NCI-H2029 treated with DMSO at 0.1 percent for 48 hours (cell line): ENCODE results near the gene CD19.
"Not testable (repeated sequence)": the region's sequence is repeated elsewhere in the genome, so short reads cannot be mapped to it uniquely, and the experiment has no call there.

Experiments used
- DNase-seq: peaks from one replicate; lab custom pipeline; 2025; lab: John Stamatoyannopoulos, UW

The CD19 gene

DNA sequence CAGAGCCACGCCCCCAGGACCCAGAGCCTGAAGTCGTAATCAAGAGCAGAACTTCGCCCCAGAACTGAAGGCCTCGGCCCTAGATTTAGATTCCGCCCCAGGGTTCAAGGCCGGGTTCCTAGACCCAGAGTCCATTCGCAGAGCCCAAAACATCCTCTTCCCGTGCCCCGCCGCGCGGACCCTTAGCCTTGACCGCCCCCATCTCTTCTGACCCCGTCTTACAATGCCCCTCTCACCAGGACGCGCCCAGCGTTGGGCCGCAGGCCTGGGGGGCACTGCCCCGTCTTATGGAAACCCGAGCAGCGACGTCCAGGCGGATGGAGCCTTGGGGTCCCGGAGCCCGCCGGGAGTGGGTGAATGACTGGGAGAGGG lies 5.0 kb downstream of the CD19 start:
- no peak for DNase-seq

DNA sequence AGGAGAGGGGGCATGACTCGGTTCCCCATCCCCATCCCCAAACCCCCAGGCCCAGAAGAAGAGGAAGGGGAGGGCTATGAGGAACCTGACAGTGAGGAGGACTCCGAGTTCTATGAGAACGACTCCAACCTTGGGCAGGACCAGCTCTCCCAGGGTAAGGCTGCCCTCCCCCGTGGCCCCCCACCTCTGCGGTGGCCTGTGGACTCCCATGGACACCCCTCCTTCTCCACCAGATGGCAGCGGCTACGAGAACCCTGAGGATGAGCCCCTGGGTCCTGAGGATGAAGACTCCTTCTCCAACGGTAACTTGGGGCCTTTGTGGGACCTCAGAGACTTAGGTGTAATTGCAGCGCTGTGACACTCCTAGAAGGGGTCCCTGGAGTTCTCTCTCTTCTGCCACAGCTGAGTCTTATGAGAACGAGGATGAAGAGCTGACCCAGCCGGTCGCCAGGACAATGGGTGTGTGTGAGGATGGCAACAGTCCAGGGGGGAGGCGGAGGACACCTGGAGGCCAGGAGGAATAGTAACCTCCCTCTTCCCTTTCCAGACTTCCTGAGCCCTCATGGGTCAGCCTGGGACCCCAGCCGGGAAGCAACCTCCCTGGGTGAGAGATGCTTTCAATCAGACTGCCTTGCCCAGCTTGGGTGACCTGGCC lies 5.6 kb downstream of the CD19 start:
- DNase-seq = no peak

DNA sequence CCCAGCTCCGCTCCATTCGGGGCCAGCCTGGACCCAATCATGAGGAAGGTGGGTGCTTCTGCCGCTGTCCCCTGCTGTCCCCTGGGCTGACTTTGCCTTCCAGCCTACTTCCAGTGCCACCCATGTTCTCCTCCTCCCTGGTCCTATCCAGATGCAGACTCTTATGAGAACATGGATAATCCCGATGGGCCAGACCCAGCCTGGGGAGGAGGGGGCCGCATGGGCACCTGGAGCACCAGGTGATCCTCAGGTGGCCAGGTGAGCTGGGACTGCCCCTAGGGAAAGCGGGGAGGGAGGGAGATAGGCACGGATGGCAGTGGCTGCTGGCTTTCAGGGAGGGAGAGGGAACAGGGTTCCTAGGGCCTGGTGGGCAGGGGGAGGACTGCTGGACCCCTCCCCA lies 7.0 kb downstream of the CD19 start:
- DNase-seq = no peak

DNA sequence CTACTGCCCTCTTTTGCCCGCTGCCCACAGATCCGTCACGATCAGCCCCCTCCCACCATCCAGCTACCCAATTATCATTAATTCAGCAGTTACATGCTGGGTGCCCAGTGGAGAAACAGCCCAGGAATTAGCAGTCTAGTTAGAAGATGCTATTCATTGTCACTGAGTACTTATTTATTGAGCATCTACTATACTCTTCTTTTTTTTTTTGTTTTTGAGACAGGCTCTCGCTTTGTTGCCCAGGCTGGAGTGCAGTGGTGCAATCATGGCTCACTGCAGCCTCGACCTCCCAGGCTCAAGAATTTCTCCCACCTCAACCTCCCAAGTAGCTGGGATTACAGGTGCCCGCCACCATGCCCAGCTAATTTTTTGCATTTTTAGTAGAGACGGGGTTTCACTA lies 8.1 kb downstream of the CD19 start:
- DNase-seq = not testable (repeated sequence)

DNA sequence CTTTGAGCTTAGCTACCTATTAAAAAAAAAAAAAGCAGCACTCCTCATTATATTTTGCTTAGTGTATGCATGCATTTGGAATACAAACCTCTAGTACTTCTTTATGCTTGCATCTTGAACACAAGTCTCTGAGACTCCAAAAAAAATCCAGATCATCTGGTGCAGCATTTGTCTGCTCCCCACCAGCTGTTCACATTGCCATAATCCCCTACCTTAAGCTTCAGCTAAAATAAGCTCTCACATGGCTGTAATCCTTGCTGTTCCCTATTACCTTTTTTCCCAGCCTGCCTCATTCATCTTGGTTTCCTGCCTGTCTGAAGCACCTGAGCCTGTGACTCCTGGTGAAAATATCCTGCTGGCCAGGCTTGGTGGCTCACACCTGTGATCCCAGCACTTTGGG lies 11.5 kb downstream of the CD19 start:
- DNase-seq = no peak

DNA sequence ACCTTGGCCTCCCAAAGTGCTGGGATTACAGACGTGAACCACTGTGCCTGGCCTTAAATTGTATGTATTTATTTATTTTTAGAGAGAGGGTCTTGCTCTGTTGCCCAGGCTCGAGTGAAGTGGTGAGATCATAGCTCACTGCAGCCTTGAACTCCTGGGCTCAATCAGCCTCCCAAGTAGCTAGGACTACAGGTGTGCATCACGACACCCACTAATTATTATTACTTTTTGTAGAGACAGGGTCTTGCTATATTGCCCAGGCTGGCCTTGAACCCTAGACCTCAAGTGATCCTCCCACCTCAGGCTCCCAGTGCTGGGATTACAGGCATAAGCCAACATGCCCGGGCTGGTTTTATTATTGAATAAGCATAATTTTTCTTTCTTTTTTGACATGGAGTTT lies 14.9 kb downstream of the CD19 start:
- DNase-seq = no peak

DNA sequence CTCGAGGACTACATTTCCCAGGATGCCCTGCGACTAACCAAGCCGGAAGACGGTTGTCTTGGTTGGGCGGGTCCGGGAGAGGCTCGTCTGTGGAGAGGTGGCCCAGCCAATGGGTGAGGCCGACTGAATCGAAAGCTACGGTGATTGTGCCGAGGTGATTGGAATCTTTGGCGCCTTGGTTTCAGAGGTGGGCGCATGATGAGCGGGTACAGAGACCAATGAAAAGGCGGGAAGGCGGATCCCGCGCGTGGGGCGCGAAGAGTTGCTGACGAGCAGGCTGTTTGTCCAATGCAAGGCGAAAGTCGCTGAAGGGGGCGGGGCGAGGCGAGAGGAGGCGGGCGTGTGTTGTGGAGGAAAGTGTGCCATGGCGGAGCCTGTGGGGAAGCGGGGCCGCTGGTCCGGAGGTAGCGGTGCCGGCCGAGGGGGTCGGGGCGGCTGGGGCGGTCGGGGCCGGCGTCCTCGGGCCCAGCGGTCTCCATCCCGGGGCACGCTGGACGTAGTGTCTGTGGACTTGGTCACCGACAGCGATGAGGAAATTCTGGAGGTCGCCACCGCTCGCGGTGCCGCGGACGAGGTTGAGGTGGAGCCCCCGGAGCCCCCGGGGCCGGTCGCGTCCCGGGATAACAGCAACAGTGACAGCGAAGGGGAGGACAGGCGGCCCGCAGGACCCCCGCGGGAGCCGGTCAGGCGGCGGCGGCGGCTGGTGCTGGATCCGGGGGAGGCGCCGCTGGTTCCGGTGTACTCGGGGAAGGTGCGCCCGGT lies 19.1 kb downstream of the CD19 start, which contains the start of gene NFATC2IP:
Gene NFATC2IP, plus strand, starts transcription at position 290 of the 762 bp plus-strand sequence. Its CDS starts 75 bp downstream, at position 365.
- DNase-seq = peak; percentile 98

DNA sequence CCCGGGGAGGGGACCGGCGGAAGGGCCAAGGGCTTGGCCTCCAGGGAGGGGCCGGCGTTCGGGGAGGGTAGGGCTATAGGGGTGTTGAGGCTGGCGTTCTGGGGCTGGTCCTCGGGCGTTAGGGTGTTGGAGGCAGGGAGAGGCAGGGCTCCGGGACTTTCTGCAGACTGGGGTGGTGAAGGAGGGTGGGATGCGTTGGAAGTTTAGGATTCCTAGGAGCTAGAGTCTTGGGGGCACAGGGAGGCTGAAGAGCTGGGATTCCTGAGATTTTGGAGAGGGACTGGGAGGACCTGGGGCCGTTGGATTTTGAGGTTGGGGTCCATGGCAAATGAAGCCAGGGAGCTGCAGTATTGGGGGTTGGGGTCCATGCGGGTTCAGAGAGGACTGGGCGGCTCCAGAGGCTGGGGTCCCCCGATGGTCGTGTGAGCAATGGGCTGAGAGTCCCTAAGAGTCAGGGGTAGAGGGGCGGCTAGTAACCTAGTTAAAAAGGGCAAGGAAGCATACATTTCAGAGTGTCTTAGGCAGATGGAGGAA lies 19.7 kb downstream of the CD19 start:
- no peak for DNase-seq

DNA sequence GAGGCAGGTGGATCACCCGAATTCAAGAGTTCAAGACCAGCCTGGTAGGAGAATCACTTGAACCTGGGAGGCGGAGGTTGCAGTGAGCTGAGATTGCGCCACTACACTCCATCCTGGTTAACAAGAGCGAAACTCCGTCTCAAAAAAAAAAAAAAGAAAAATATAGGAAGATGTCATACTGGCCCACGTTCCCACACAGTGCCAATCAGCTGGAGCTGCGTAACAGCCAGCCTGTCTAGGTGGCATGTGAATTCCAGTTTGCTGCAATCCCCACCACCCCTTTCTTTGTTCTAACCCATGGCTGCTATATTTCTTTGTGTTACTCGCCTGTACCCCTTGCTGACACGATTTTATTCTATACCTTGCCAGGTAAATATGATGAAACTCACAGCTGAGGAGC lies 26.4 kb downstream of the CD19 start:
- DNase-seq = no peak

DNA sequence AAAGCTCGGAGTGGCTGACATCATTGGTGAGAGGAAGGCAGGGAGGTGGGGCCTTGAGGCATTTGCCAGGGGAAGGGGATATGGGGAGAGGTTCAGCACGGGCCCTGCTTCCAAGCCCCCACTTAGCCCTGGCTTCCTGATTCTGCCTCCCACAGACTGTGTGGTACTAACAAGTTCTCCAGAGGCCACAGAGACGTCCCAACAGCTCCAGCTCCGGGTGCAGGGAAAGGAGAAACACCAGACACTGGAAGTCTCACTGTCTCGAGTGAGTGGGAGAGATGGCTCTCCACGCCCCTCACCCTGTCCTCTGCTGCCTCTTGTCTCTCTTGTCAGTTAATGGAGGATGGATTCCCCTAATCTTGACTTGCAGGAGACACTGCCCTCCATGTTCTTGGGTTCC lies 27.1 kb downstream of the CD19 start:
- DNase-seq = no peak

DNA sequence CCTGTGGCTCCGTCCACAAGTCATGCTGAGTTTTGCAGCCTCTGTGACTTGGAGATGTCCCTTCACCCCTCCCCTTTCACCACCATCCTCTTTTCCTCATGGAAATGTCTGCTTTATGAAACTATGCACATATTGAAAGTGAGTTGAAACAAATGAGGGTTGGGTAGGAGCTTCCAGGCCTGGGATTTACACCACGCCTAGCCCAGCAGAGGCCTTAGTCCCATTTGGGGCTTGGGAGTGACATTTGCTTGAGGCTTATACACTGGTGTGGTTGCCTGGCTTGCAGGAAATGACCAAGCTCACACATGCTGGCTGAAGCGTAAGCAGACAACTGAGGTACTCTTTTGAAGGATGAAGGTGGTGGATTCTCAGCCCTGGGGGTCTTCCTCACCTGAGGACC lies 32.3 kb downstream of the CD19 start:
- no peak for DNase-seq

DNA sequence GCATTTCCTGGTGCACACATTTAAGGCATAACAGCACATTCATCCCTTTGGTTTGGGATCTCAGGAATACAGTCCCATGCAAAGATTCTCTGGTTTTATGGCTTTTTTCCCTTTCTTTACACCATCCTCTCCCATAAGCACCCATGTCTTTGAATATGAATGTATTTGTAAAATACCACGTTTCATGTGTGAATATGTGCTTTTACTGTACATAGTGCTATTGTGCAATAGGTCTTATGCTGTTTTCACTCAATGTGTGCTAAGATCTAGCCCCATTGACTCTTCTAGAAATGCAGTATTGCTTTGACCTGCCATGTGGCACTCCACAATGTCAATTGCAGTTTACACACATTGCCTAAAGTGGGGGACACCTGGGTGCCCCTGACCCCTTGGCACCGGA lies 32.7 kb downstream of the CD19 start:
- no peak for DNase-seq

DNA sequence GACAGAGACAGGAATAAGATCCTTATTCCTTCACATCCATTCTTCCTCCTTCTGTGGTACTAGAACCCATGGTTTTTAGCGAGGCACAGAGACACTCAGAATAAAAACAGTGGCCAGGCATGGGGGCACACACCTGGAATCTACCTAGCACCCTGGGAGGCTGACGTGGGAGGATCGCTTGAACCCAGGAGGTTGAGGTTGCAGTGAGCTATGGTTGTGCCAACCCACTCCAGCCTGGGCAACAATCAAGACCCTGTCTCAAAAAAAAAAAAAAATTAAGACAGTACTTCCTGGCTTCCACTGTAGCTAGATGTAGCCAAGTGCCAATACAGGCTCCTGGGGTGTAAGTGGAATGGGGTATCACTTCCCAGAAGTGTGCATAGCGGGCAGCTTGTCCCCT lies 35.4 kb downstream of the CD19 start:
- no peak for DNase-seq

DNA sequence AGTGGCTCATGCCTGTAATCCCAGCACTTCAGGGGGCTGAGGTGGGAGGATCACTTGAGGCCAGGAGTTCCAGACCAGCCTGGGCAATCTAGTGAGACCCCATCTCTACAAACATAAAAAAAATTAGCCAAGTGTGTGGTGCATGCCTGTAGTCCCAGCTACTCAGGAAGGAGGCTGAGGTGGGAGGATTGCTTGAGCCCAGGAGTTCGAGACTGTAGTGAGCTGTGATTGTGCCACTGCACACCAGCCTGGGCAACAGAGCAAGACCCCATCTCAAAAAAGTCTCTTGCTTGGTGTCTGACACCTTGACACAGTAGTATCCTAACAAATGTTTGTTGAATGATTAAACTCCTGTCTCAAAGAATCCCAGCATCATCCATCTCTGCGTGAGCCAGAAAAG lies 37.9 kb downstream of the CD19 start:
- DNase-seq = not testable (repeated sequence)

DNA sequence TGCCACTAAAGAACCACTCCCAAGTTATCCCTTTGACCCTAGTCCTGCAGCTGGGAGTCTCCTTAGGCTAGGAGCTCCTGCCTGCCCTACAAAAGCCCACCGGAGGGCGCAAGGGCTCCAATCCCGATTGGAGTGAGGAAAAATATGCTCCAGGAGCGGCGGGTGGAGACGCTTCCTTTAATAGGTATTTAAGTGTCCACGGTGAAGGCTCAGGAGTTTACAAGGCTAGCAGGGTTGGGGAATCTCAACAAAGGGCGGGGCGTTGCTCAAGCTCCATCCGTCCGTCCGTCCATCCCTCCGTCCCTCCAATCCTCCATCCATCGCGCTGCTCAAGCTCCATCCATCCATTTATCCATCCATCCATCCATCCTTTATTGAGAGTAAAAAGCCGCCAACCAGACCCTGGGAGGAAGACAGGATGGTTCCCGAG lies 42.3 kb downstream of the CD19 start:
- peak; percentile 1 for DNase-seq

DNA sequence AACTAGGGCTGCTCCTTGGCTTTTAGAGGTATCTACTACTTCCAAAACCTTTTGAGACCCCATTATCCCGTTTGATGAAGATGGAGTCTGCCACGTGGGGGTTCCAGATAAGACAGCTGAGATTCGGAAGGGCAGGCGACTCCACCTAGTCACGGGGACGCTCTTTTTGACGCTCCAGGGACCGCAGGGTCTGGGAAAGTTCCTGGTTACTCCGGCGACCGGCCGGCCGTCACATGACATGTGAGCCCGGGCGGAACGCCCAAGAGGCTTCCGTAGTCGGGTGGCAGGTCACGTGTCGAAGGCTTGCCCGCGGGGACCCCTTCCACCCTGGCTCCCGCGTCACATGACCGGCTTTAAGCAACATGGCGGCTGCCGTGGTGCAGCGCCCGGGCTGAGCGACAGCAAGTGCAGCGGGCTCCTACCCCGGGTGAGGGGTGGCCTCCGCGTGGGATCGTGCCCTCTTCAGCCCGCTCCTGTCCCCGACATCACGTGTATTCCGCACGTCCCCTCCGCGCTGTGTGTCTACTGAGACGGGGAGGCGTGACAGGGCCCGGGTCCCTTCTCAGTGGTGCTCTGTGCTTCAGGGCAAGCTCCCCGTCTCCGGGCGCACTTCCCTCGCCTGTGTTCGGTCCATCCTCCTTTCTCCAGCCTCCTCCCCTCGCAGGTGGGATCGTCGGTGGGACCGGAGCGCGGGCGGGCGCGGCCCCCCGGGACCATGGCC lies 42.8 kb downstream of the CD19 start, which contains the start of gene SPNS1:
Gene SPNS1, plus strand, starts transcription at position 342 of the 721 bp plus-strand sequence. Its CDS starts 374 bp downstream, at position 716.
- peak; percentile 67 for DNase-seq

DNA sequence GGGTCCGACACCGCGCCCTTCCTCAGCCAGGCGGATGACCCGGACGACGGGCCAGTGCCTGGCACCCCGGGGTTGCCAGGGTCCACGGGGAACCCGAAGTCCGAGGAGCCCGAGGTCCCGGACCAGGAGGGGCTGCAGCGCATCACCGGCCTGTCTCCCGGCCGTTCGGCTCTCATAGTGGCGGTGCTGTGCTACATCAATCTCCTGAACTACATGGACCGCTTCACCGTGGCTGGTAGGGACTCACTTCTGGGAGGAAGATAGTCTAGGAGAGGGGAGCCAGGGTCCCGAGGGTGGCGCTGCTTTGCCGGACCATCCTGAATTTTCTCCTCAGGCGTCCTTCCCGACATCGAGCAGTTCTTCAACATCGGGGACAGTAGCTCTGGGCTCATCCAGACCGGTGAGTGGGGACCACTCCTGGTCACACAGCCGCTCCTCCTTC lies 43.4 kb downstream of the CD19 start:
- DNase-seq = no peak

DNA sequence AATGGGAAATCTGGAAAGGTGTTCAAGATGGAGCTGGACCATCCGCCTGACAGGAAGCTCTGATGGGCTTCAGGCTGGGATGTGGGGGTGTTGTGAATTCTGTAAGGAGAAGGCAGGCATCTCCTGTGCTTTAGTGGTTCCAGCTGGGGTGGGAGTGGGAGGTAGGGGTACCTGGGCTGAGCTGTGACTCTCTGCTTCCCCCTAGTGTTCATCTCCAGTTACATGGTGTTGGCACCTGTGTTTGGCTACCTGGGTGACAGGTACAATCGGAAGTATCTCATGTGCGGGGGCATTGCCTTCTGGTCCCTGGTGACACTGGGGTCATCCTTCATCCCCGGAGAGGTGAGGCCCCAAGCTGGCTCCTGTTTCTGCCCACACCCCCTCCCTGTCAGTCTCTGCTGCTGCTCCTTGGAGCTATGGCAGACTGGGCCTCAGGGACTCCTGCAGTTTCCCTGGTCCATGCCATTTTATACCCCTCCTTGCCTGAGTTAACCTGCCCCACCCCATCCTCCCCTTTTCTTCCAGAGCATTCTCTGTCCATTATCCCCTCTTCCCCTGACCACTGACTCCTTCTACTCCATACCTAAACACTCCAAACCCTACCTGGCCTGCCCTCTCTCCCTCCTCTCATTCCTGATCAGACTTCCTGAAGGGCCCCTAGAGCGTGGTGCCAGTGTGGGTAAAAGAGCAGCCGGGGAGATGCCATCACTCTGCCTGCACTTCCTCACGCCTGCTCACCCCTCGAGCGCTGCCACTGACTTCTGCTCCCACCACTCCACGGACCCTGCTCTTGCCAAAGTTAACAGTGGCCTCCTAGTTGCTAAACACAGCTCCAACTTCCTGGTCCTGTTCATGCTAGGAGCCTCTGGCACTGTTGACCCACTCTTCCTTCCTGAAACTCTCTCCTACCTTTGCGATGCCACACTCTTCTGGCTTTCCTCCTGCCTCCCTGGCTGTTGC lies 46.2 kb downstream of the CD19 start:
- peak; percentile 8 for DNase-seq

DNA sequence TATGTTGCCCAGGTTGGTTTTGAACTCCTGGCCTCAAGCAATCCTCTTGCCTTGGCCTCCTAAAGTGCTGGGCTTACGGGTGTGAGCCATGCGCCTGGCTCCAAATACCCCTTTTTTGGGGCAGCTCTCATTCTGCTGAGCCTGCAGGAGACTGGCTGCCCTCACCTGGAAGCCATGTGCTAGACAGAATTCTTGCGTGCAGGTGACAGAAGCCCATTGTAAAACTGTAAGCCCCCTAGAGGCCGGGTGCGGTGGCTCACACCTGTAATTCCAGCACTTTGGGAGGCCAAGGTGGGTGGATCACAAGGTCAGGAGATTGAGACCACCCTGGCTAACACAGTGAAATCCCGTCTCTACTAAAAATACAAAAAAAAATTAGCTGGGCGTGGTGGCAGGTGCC lies 48.6 kb downstream of the CD19 start:
- not testable (repeated sequence) for DNase-seq

DNA sequence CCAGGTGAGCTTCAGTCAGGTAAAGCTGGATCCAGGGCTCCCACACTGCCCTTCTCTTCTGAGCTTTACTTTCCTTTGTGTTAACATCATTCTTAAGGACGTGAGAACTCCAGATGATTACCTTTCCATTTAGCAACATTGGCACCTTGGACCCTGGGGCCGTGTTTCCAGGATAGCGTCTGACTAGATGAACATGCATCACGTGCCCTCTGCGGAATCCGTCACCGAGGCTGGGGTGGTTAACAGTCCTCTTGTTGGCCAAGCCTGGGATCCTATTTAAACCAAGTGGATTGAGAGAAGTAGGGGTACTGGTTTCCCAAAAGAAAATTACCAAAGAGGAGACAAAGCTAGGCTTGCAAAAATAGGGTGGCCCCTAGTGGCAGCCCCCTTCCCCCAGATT lies 49.2 kb downstream of the CD19 start:
- DNase-seq = no peak

DNA sequence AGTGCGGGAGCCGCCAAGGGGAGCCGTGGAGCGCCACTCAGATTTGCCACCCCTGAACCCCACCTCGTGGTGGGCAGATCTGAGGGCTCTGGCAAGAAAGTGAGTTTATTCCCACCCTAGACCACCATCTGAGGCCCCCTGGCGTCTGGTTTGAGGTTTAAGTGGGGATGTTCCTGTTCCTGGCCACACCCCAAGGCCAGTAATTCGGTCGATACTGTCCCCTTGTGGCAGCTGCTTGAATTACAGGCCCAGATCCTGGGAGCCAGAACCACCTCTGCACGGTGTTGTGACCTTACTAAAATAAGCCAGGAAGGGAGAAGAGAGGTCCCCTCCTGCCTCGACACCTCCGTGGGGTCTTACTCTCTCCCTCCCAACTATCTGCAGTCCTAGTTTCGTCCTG lies 49.7 kb downstream of the CD19 start:
- no peak for DNase-seq
